ENCODE results near the gene NRN1L. TPM values are rescaled to one million over a fixed set of nuclear protein-coding genes. Genes with fewer than 3 reads are reported as not detected.

NRN1L gene
- total RNA-seq, 1 donor from 2014 or later: not detected

GRCh38 chr16:67885976-67886375 lies 1.3 kb downstream of the NRN1L start:
- no peak overlapping the region for H3K27ac Mint-ChIP-seq
- peaks cover 6% of the 10 kb centered on the region for H3K4me1 Mint-ChIP-seq
- DNase-seq (ENCODE audit: low spot score in 2 of 2, unreplicated experiment in 2 of 2): no peak
- H3K36me3 Mint-ChIP-seq: peaks cover 22% of the 10 kb centered on the region
- no peaks in the 10 kb centered on the region for H3K27me3 Mint-ChIP-seq (ENCODE audit: low read depth)
- H3K9me3 Mint-ChIP-seq: no peaks in the 10 kb centered on the region
- TF ChIP-seq, protein P1, sequence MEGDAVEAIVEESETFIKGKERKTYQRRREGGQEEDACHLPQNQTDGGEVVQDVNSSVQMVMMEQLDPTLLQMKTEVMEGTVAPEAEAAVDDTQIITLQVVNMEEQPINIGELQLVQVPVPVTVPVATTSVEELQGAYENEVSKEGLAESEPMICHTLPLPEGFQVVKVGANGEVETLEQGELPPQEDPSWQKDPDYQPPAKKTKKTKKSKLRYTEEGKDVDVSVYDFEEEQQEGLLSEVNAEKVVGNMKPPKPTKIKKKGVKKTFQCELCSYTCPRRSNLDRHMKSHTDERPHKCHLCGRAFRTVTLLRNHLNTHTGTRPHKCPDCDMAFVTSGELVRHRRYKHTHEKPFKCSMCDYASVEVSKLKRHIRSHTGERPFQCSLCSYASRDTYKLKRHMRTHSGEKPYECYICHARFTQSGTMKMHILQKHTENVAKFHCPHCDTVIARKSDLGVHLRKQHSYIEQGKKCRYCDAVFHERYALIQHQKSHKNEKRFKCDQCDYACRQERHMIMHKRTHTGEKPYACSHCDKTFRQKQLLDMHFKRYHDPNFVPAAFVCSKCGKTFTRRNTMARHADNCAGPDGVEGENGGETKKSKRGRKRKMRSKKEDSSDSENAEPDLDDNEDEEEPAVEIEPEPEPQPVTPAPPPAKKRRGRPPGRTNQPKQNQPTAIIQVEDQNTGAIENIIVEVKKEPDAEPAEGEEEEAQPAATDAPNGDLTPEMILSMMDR (IDR thresholded peaks at IDR 0.05; ENCODE audit: unreplicated experiment): no peak
- no peak overlapping the region for H3K4me3 Mint-ChIP-seq

GRCh38 chr16:67886387-67886786 lies 1.7 kb downstream of the NRN1L start:
- DNase-seq (ENCODE audit: low spot score in 2 of 2, unreplicated experiment in 2 of 2): no peak
- no peaks in the 10 kb centered on the region for H3K9me3 Mint-ChIP-seq

GRCh38 chr16:67888331-67888730 lies 3.6 kb downstream of the NRN1L start:
- H3K36me3 Mint-ChIP-seq: peaks cover 12% of the 10 kb centered on the region
- H3K27ac Mint-ChIP-seq: no peak overlapping the region
- no peak for DNase-seq (ENCODE audit: low spot score in 2 of 2, unreplicated experiment in 2 of 2)
- H3K4me3 Mint-ChIP-seq: no peak overlapping the region
- H3K9me3 Mint-ChIP-seq: no peaks in the 10 kb centered on the region
- TF ChIP-seq, protein P1 (IDR thresholded peaks at IDR 0.05; ENCODE audit: unreplicated experiment): no peak
- H3K27me3 Mint-ChIP-seq (ENCODE audit: low read depth): no peaks in the 10 kb centered on the region
- peaks cover 13% of the 10 kb centered on the region for H3K4me1 Mint-ChIP-seq

More at GRCh38 chr16:67886387-67886786, 1.7 kb downstream of the NRN1L start:
- no peak overlapping the region for H3K27ac Mint-ChIP-seq
- no peaks in the 10 kb centered on the region for H3K27me3 Mint-ChIP-seq (ENCODE audit: low read depth)
- TF ChIP-seq, protein P1 (IDR thresholded peaks at IDR 0.05; ENCODE audit: unreplicated experiment): no peak
- peaks cover 6% of the 10 kb centered on the region for H3K4me1 Mint-ChIP-seq
- H3K4me3 Mint-ChIP-seq: no peak overlapping the region
- peaks cover 21% of the 10 kb centered on the region for H3K36me3 Mint-ChIP-seq

DNA sequence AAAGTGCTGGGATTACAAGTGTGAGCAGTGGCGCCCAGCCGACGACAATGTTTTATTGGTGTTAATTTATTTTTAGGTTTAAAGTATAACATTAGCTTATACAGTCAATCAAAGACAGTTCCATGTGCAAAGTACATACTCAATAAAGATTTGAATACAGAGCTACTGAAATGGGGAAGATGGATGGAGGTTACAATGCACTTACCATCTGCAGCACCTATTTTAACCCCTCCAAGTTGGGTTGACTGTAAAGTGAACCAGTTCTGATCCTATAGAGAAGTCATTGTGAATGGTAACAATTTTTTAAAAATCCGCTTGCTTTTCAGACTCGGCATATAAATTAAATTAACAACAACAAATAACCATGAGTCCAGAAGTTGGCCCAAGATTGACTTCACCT lies 7.7 kb downstream of the NRN1L start:
- Mint-ChIP-seq H3K4me3 (peak overlapping the region; percentile 98), H3K9me3 (no peaks in the 10 kb centered on the region), H3K27me3 (ENCODE audit: low read depth) (no peaks in the 10 kb centered on the region), H3K4me1 (peaks cover 17% of the 10 kb centered on the region), H3K36me3 (no peaks in the 10 kb centered on the region), H3K27ac (peak overlapping the region; percentile 94)
- TF ChIP-seq, protein P1 (IDR thresholded peaks at IDR 0.05; ENCODE audit: unreplicated experiment): no peak
- no peak for DNase-seq (ENCODE audit: low spot score in 2 of 2, unreplicated experiment in 2 of 2)

DNA sequence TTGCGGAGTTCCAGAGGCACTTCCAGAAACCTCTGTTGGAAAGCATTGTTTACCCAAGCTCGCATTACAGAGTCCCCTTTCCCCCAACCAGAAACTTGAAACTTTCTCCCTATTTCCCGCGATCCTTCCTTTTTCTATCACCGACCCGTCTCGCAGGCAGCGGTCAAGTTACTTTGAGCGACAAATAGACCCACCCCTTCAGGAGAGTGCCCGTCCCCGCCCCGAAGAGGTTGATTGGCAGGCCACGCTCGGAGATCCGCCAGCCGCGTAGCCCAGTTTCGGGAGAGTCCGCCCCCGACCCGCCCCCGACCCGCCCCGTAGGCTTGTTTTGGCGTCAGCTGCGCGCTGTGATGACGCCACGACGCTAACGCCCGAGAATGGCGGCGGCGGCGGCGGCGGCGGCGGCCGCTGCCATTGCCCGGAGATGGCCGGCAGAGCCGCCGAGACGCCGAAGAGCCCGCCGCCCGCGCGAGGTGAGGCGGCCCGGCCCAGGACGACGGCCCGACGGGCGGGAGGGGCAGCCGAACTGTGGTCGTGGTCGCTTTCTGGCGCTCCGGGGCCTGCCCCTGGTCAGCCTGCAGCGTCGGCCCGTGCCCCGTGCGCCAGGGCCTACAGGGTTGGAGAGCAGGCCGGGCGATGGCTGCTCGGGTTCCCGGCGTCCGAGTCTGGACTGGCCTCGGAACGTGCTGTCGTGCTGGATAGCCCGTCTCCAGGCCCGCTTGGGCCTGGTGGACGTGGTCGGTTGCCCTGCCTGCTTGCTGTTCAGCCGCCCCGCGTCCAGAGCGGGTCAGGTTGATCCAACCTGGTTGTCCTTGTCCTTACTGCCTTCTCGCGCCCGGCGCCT lies 8.4 kb downstream of the NRN1L start, which contains the start of gene PSKH1:
Gene PSKH1 (plus strand): TSS at position 356 of the 844 bp plus-strand sequence. CDS start 15,496 bp downstream, outside the sequence.
- Mint-ChIP-seq H3K27me3 (ENCODE audit: low read depth) (no peaks in the 10 kb centered on the region), H3K4me3 (peak within 1 kb of the TSS; percentile 98), H3K36me3 (no peaks in the 10 kb centered on the region), H3K9me3 (no peaks in the 10 kb centered on the region), H3K4me1 (peaks cover 17% of the 10 kb centered on the region), H3K27ac (peak within 1 kb of the TSS; percentile 99)
- TF ChIP-seq, protein P1 (IDR thresholded peaks at IDR 0.05; ENCODE audit: unreplicated experiment): no peak
- peak; percentile 91 to 95 for DNase-seq (ENCODE audit: low spot score in 2 of 2, unreplicated experiment in 2 of 2)

All from mesothelial cell of epicardium (in vitro differentiated cells).